Fibroblast of the aortic adventitia (primary cell): ENCODE data around the gene STOM. TPM values are rescaled to one million over a fixed set of nuclear protein-coding genes. Genes with fewer than 3 reads are reported as not detected.

Experiments used
- DNase-seq: peaks from one replicate; pipeline ENCODE4 v3.0.0-alpha.2; 2010; ENCODE audit warnings: low read depth
- H3K4me3 ChIP-seq: 2 replicates; pipeline ENCODE4 v1.5.1; 2011; ENCODE audit warnings: low read depth, mild to moderate bottlenecking, control low read depth, low read length, moderate library complexity
- total RNA-seq: library from RNA; depleted of rRNA; stranded (reverse); fragments of >200 nt; gene quantifications from 2 replicates; pipeline ENCODE4 v1.2.3, GENCODE V29; 2012; ENCODE audit warnings: low replicate concordance
- TF ChIP-seq, protein P1 (sequence below): IDR thresholded peaks from 2 replicates; pipeline ENCODE4 v1.5.1; 2011; ENCODE audit warnings: mild to moderate bottlenecking, low read length, control low read depth, inconsistent platforms; ENCODE audit not compliant: insufficient read depth

STOM gene
- total RNA-seq, 1 donor, result 115 TPM

DNA sequence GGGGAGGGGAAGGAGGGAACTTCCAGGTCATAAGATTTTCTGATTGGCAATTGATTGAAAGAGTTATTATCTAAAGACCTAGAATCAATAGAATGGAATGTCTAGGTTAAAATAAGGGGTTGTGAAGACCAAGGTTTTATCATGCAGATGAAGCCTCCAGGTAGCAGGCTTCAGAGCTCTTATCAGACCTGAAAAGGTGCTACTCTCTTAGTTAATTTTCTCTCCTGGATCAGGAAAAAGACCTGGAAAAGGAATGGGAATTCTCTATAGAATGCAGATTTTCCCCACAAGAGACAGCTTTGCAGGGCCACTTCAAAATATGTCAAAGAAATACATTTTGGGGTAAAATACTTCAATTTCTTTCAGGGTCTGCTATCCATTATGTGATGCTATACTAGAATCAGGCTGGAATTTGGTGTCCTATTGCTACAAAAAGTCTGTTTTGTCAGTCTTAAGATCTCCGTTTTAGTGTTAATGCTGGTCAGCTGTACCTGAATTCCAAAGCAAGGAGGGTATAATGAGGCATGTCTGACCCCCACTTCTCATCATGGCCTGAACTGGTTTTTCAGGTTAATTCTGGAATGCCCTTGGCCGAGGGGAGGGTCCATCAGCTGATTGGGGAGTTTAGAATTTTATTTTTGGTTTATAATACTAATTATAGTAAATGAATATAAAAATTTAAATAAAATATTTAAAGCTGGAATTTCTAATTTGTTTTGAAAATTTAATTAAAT, 16.6 kb upstream of the STOM start:
- TF ChIP-seq, protein P1, sequence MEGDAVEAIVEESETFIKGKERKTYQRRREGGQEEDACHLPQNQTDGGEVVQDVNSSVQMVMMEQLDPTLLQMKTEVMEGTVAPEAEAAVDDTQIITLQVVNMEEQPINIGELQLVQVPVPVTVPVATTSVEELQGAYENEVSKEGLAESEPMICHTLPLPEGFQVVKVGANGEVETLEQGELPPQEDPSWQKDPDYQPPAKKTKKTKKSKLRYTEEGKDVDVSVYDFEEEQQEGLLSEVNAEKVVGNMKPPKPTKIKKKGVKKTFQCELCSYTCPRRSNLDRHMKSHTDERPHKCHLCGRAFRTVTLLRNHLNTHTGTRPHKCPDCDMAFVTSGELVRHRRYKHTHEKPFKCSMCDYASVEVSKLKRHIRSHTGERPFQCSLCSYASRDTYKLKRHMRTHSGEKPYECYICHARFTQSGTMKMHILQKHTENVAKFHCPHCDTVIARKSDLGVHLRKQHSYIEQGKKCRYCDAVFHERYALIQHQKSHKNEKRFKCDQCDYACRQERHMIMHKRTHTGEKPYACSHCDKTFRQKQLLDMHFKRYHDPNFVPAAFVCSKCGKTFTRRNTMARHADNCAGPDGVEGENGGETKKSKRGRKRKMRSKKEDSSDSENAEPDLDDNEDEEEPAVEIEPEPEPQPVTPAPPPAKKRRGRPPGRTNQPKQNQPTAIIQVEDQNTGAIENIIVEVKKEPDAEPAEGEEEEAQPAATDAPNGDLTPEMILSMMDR, result no peak
- H3K4me3 ChIP-seq, result no peak overlapping the region

DNA sequence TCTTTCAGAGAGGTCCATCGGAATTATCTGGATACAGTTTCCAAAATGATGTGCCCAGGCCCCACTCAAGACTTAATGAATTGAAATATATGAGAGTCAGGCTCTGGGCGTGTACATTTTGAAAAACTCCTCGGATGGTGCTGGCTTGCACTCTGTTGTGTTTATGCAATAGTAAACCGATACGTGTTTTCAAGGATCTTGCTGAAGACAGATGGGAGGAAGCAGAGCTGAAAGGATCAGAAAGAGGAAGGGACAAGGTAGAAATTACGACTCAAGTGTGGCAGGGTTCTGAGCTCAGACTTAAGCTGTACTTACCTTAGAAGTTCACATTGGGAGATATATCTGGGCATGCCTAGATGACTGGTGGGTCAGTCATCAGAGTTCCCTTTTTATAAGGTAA, 13.7 kb upstream of the STOM start:
- no peak overlapping the region for H3K4me3 ChIP-seq
- no peak for DNase-seq

More for the DNA sequence above, 16.6 kb upstream of the STOM start:
- DNase-seq, result no peak

DNA sequence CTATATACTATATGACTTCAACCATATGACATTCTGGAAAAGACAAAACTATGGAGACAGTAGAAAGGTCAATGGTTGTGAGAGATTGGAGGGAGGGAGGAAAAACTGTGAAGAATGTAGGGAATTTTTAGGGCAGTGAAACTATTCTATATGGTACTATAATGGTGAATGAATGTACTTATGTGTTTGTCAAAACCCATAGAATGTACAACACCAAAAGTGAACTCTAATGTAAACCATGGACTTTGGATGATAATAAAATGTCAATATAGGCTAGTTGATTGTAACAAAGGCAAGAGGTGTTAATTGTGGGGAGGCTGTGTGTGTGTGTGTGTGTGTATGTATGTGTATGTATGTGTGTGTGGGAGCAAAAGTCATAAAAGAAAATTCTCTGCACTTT, 10.8 kb upstream of the STOM start:
- TF ChIP-seq, protein P1, result no peak
- DNase-seq, result no peak
- no peak overlapping the region for H3K4me3 ChIP-seq

More for the DNA sequence above, 13.7 kb upstream of the STOM start:
- TF ChIP-seq, protein P1, result no peak

DNA sequence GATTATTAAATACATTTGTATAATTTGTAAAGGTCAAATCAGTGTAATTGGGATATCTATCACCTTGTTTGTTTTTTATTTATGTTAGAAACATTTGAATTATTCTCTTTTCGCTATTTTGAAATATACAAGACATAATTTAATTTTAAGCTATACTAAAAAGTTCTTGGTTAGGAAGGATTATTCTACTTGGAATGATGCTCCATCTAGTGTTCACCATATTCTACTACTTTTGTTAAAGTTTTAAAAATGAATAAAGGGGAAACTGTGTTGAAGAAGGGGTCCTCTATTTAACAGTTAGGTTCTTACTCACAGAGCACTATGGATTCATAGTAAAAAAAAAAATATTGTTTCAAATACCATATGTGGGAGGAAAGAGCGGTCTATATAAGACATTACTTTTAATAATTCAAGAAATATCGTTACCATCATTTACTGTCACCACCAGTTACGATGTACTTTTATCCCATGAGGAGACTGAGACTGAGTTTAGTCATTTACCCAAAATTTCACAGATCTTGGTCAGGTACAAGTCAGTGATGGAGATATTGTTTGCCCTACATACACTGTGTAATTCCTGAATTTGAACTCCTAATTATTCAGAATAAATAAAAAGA, 6.3 kb upstream of the STOM start:
- no peak overlapping the region for H3K4me3 ChIP-seq
- DNase-seq, result peak; percentile 69
- TF ChIP-seq, protein P1, result peak; percentile 46

DNA sequence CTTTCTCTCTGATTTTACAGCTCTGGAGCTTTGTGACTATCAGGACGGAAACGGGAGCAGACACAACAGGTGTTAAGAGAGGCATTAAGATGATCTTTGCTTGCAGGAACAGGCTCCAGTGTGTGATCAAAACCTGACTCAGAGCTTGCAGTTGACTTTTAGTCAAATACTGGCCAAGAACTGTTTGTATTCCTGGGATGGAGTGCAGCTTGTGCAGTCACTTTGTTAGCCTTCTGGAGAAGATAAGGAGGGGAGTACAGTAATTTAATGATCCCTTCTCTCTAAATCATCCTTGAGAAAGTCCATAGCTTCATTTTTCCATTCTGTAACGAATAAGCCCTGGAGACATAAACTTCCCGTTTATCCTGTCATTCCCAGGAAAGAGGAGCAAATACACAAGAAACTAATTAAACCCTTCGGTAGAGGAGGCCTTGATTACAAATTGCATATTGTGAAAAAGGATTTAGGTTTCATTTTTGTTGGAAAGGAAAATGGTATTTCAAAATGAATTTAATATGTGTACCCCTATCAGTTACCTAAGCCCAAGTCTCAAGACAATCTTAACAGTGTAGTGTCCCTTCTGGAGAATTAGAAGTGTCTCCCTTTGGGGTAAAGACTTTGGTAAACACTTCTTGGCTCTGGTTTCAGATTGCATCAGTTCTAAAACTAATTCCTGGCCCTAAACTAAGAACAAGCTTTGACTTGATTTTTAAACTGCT, 3.1 kb upstream of the STOM start:
- peak; percentile 81 for DNase-seq
- no peak overlapping the region for H3K4me3 ChIP-seq
- TF ChIP-seq, protein P1, result no peak

DNA sequence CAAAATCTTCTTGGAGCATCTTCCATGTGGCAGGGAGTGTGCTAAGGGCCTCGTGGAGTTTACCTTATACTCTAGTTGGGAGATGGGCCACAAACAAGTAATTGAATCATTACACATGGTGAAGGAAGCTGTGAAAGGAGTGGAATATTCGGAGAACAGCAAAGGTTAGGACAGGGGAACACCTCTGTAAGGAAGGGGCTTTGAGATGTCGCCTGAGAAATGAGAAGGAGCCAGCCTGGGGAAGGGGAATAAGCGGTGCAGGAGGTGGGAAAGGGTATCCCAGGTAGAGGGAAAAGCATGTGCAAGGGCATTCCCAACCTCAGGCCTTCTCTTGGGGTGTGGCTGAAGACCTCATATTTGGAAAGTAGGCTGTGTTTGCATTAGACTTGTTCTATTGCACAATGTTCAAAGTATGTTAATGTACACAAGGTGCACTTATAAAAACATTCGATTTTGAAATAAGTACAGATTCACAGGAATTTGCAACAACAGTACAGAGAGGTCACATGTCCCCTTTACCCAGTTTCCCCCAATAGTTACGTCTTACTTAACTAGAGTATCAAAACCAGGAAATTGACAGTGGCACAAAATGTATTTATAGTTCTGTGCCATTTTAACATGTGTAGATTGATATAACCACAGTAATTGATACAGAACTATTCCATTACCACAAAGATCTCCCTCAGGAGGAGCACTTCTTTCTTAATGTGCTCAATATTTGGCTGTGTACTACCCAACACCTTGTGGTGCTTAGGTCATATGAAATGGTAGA, 2.4 kb upstream of the STOM start:
- H3K4me3 ChIP-seq, result no peak overlapping the region
- TF ChIP-seq, protein P1, result no peak
- DNase-seq, result peak; percentile 31
